Activated CD8-positive, alpha-beta memory T cell treated with anti-CD3 and anti-CD28 coated beads, Interleukin-2, amount 50 U/mL, for 24 hours (primary cell): ENCODE data around the gene ITPRID1.

ENCODE experiments used
- DNase-seq: peaks from one replicate; pipeline ENCODE4 v3.0.0-alpha.2; 2020; ENCODE audit errors: extremely low read depth

The ITPRID1 gene

DNA sequence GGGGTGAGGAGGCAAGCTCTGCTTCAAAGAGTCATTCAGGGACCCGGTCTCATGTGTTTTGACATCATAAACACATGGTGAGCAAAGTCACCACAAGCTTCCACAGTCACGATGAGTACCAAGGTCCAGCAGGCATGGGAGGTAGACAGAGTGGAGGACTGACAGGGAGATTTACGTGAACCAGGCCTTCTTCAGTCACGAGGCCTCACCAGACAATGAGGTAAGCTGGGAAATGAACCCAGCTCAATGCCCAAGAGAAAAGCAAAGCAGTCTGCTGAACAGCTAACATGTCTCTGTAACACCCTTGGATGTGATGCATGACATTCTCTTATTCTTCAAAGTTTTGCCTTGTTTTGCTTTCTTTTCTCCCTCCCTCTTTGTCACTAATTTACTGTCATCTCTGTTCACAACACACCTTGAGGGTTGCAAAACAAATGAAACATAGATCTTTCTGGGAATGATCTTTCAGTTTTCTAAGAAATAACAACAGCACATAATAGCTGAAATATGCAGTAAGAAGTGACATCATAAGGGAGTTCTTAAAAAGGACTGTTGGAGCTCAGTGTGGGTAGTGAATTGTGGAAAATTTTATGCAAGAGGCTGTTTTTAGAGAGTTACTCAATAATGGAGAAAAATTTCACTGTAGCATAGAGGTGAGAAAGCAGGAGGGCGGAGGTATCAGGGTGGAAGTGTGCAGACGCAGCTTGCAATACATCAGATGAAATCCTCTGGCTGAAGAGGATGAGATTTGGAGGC, 182.1 kb downstream of the ITPRID1 start:
- DNase-seq = no peak

DNA sequence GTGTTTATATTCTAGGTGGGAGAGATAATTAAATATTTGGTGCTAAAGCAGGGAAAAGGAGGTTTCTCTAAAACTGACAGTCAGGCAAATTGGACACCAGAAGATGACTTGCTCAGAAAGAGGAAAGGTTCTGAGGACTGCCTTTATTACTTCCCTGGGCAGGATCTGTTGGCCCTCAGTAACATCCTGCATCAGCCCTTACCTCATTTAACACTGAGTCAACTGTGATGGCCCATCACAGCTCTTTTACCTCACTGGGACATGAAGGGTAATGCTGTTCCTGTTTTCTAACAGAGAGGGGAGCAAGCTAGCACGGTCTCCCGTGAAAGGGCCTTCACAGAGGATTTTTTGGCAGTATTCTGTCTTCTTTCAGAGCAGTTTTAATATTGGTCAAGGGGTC, 185.2 kb downstream of the ITPRID1 start:
- no peak for DNase-seq

DNA sequence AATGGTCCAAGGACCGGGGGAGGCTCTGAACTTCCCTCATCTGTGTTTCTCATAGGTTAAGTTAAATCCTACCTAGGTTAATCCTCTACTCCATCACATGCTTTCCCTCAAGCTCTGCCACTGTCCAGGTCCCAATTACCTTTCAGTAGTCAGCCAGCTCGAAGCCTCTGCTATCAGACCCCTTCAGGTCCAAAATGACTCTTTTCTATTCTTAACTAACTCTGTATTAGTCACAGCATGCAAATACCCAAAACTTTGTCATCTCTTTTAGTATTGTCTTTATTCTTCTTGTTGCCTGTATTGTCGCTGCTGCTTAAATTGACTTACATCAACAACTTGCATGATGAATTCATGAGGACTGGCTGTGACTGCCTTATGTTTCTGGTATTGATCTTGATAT, 188.5 kb downstream of the ITPRID1 start:
- no peak for DNase-seq

DNA sequence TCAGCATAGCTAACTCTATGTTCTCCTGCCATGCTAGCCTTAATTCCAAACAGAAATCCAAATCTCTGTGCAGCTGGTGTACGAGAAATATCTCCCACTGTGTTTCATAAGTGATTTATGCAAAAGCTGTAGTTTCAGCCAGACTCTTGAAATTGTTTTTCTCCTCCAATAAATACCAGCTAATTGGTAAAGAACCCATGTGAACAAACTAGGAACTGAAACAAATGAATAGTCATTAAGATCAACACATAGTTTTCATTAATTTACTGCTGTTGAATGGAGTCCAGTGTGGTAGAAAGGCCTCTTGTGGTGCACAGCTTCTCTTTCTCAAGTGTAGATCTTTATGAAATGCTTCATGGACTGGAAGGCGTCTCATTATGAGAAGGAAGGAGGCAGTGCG, 191.5 kb downstream of the ITPRID1 start:
- no peak for DNase-seq

DNA sequence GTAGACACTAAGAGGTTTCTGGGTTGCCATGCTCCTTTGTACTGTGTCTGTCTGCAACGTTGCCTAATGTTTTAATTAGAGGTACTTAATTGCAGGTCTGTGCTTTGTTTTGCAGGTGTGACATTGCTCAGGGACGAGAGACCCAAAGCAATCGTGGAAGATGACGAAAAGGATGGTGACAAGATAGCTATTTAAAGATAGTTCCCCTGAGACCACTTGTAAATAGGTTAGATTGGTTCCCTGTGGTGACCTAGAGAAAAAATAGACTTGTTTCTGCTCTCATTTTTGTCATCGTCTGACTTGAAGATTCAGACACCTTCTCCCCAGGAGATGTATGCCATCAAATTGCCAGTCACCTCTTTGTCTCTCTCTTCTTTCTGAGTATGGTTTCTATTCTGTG, 193.2 kb downstream of the ITPRID1 start:
- DNase-seq = no peak
